OCI-LY1 (cell line): ENCODE data around the gene LRRC3B.

ENCODE experiments used
- H2AFZ ChIP-seq: fragments of 200-600 bp; sonication (generic), shearing (Covaris generic); 2 replicates; pipeline ENCODE4 v1.6.0; 2014; ENCODE audit warnings: antibody characterized with exemption, mild to moderate bottlenecking, low read length
- H3F3A ChIP-seq: fragments of 200-600 bp; sonication (generic), shearing (Covaris generic); 2 replicates; pipeline ENCODE4 v1.6.0; 2014; ENCODE audit warnings: mild to moderate bottlenecking, antibody characterized with exemption, low read length, moderate library complexity; ENCODE audit not compliant: insufficient read depth
- H3K27ac ChIP-seq: fragments of 200-600 bp; sonication (generic); 2 replicates; pipeline ENCODE4 v1.5.1; 2014; ENCODE audit warnings: low read length, mixed run types, mild to moderate bottlenecking, low read depth; ENCODE audit not compliant: poor library complexity, severe bottlenecking
- H3K27me3 ChIP-seq: fragments of 200-600 bp; sonication (generic); 2 replicates; pipeline ENCODE4 v1.6.0; 2014; ENCODE audit warnings: antibody characterized with exemption, mild to moderate bottlenecking, low read length, moderate library complexity; ENCODE audit not compliant: insufficient read depth
- H3K36me3 ChIP-seq: fragments of 200-600 bp; sonication (generic); 2 replicates; pipeline ENCODE4 v1.6.1; 2014; ENCODE audit warnings: mild to moderate bottlenecking, antibody characterized with exemption, low read length, moderate library complexity, mixed read lengths; ENCODE audit not compliant: insufficient read depth
- H3K4me1 ChIP-seq: fragments of 200-600 bp; sonication (generic); 2 replicates; pipeline ENCODE4 v1.5.1; 2014; ENCODE audit warnings: mild to moderate bottlenecking, low read length, moderate library complexity; ENCODE audit not compliant: insufficient read depth, severe bottlenecking
- H3K4me2 ChIP-seq: fragments of 200-600 bp; sonication (generic), shearing (Covaris generic); 2 replicates; pipeline ENCODE4 v1.6.1; 2014; ENCODE audit warnings: low read length
- H3K4me3 ChIP-seq: fragments of 200-600 bp; sonication (generic); 2 replicates; pipeline ENCODE4 v1.5.1; 2014; ENCODE audit warnings: low read length, low read depth, mild to moderate bottlenecking, mixed read lengths; ENCODE audit not compliant: poor library complexity, severe bottlenecking
- H3K79me2 ChIP-seq: fragments of 200-600 bp; shearing (Covaris generic); 2 replicates; pipeline ENCODE4 v1.6.1; 2016; ENCODE audit warnings: mixed run types, low read length, mixed read lengths; ENCODE audit not compliant: insufficient read depth
- H3K9ac ChIP-seq: fragments of 200-600 bp; sonication (generic), shearing (Covaris generic); 2 replicates; pipeline ENCODE4 v1.6.1; 2014; ENCODE audit warnings: mild to moderate bottlenecking, low read length, mixed read lengths
- H3K9me2 ChIP-seq: fragments of 200-600 bp; sonication (generic), shearing (Covaris generic); 2 replicates; pipeline ENCODE4 v1.6.1; 2014; ENCODE audit warnings: low read depth, mild to moderate bottlenecking, low read length, mixed read lengths
- H3K9me3 ChIP-seq: fragments of 200-600 bp; shearing (Covaris generic); 2 replicates; pipeline ENCODE4 v1.6.1; 2014; ENCODE audit warnings: low read length, mixed read lengths
- H4K20me1 ChIP-seq: fragments of 200-600 bp; sonication (generic), shearing (Covaris generic); 2 replicates; pipeline ENCODE4 v1.6.0; 2016; ENCODE audit warnings: mild to moderate bottlenecking, low read length; ENCODE audit not compliant: insufficient read depth
- EZH2 ChIP-seq: fragments of 200-600 bp; sonication (generic), shearing (Covaris generic); IDR thresholded peaks from 2 replicates; pipeline ENCODE4 v1.8.0; 2017; ENCODE audit warnings: borderline replicate concordance, mixed run types, mild to moderate bottlenecking, antibody characterized with exemption, low read length, moderate library complexity, mixed read lengths
- TF ChIP-seq, protein P1 (sequence below): fragments of 200-600 bp; sonication (generic), shearing (Covaris generic); IDR thresholded peaks from 2 replicates; pipeline ENCODE4 v1.5.1; 2017; ENCODE audit warnings: mild to moderate bottlenecking, antibody characterized with exemption, low read length, moderate library complexity, mixed read lengths

The LRRC3B gene

DNA sequence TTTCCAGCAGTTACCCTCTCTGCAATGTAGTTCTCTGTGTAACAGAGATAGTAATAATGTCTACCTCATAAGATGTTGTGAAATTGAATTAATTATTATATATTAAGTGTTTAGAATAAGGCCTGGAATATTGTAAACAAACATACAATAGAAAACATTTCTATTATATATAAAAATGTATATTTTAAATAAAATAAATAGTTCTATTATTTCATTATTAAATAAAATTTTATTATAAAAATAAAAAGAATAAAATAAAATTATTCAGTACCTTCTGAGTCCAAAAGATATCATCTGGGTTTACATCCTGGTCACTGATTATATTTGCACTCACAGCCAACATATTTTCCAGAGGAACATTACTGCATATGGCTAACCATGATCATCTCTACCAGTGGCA lies 135.4 kb downstream of the LRRC3B start:
- Histone ChIP-seq H2AFZ (no peak overlapping the region), H4K20me1 (no peaks in the 10 kb centered on the region), H3K79me2 (no peaks in the 10 kb centered on the region), H3K36me3 (no peaks in the 10 kb centered on the region), H3K9me3 (no peaks in the 10 kb centered on the region), H3K4me3 (no peak overlapping the region), H3K9me2 (no peaks in the 10 kb centered on the region), H3F3A (no peaks in the 10 kb centered on the region), H3K27me3 (no peaks in the 10 kb centered on the region), H3K27ac (no peak overlapping the region), H3K4me2 (no peak overlapping the region), H3K9ac (no peak overlapping the region), H3K4me1 (no peaks in the 10 kb centered on the region)
- no peak for TF ChIP-seq EZH2
- TF ChIP-seq, protein P1, sequence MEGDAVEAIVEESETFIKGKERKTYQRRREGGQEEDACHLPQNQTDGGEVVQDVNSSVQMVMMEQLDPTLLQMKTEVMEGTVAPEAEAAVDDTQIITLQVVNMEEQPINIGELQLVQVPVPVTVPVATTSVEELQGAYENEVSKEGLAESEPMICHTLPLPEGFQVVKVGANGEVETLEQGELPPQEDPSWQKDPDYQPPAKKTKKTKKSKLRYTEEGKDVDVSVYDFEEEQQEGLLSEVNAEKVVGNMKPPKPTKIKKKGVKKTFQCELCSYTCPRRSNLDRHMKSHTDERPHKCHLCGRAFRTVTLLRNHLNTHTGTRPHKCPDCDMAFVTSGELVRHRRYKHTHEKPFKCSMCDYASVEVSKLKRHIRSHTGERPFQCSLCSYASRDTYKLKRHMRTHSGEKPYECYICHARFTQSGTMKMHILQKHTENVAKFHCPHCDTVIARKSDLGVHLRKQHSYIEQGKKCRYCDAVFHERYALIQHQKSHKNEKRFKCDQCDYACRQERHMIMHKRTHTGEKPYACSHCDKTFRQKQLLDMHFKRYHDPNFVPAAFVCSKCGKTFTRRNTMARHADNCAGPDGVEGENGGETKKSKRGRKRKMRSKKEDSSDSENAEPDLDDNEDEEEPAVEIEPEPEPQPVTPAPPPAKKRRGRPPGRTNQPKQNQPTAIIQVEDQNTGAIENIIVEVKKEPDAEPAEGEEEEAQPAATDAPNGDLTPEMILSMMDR, result no peak
